Measurements from ENCODE around the gene CDK2AP2. TPM values are rescaled to one million over a fixed set of nuclear protein-coding genes. Genes with fewer than 3 reads are reported as not detected.

CDK2AP2 gene
- polyA plus RNA-seq, 3 donors: 47.8 to 80.2 (median 78.5) TPM

DNA sequence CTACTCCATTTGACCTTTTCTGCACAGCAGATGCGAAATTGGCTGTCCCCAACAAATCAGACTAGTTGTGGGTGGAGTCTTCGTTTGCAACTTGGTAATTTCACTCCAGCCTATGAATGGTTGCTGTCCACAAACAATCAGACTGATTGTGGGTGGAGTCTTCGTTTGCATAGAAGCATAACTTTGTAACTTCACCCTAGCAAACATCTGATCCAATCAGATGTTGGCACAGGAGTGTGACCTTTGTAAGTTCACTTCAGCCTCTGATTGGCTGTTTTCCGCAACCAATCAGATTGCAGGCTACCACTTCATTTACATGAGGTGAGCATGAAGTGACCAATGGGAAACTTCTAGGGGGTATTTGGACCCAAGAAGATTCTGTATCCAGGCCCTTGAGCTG is 31.6 kb upstream of the CDK2AP2 start:
- H3K9me3 ChIP-seq (replicated peaks in 1 of 2; ENCODE audit: control insufficient read depth in 1 of 2, insufficient read depth in 1 of 2, low read length in 2 of 2): peaks cover 8% of the 10 kb centered on the region in 2 donors
- no peak for DNase-seq
- no peaks in the 10 kb centered on the region for H3K79me2 ChIP-seq (ENCODE audit: insufficient read depth, low read length)
- H2AFZ ChIP-seq (ENCODE audit: insufficient read depth, low read depth, low read length, poor library complexity, severe bottlenecking): no peak overlapping the region
- no peaks in the 10 kb centered on the region for H4K20me1 ChIP-seq (ENCODE audit: insufficient read depth, low read length)
- H3K4me3 ChIP-seq (replicated peaks in 1 of 3; ENCODE audit: low read depth in 2 of 3, low read length in 3 of 3): no peak overlapping the region
- Mint-ChIP-seq H3K4me3 (no peak overlapping the region), H3K9me3 (peaks cover 2 to 19% (median 14%) of the 10 kb centered on the region in 7 donors), H3K36me3 (no peaks in the 10 kb centered on the region), H3K4me1 (no peaks in the 10 kb centered on the region), H3K27me3 (ENCODE audit: low read depth in 3 of 3) (peaks cover 0 to 5% (median 3%) of the 10 kb centered on the region in 3 donors), H3K27ac (no peak overlapping the region)
- H3K4me2 ChIP-seq (replicated peaks; ENCODE audit: extremely low read depth, low read length, poor library complexity, severe bottlenecking): no peak overlapping the region
- no peak overlapping the region for H3K27ac ChIP-seq (ENCODE audit: low read depth in 1 of 2, low read length in 2 of 2)
- H3K9ac ChIP-seq (ENCODE audit: insufficient read depth, low read length, poor library complexity, severe bottlenecking): no peak overlapping the region
- H3K27me3 ChIP-seq (ENCODE audit: control insufficient read depth in 2 of 2, insufficient read depth in 2 of 2, low read length in 2 of 2): peaks cover 0 to under 1% of the 10 kb centered on the region in 2 donors
- H3K36me3 ChIP-seq (replicated peaks in 1 of 2; ENCODE audit: control insufficient read depth in 1 of 2, insufficient read depth in 2 of 2, low read length in 2 of 2): no peaks in the 10 kb centered on the region
- WGBS (ENCODE audit: insufficient coverage): no CpG with 5 or more reads among the region's 4 CpGs
- H3K4me1 ChIP-seq (ENCODE audit: control insufficient read depth in 1 of 2, insufficient read depth in 2 of 2, low read length in 2 of 2): no peaks in the 10 kb centered on the region
- TF ChIP-seq, protein P1, sequence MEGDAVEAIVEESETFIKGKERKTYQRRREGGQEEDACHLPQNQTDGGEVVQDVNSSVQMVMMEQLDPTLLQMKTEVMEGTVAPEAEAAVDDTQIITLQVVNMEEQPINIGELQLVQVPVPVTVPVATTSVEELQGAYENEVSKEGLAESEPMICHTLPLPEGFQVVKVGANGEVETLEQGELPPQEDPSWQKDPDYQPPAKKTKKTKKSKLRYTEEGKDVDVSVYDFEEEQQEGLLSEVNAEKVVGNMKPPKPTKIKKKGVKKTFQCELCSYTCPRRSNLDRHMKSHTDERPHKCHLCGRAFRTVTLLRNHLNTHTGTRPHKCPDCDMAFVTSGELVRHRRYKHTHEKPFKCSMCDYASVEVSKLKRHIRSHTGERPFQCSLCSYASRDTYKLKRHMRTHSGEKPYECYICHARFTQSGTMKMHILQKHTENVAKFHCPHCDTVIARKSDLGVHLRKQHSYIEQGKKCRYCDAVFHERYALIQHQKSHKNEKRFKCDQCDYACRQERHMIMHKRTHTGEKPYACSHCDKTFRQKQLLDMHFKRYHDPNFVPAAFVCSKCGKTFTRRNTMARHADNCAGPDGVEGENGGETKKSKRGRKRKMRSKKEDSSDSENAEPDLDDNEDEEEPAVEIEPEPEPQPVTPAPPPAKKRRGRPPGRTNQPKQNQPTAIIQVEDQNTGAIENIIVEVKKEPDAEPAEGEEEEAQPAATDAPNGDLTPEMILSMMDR (IDR thresholded peaks at IDR 0.05): no peak
- intact Hi-C loops (cut with micrococcal nuclease): no loop called here

DNA sequence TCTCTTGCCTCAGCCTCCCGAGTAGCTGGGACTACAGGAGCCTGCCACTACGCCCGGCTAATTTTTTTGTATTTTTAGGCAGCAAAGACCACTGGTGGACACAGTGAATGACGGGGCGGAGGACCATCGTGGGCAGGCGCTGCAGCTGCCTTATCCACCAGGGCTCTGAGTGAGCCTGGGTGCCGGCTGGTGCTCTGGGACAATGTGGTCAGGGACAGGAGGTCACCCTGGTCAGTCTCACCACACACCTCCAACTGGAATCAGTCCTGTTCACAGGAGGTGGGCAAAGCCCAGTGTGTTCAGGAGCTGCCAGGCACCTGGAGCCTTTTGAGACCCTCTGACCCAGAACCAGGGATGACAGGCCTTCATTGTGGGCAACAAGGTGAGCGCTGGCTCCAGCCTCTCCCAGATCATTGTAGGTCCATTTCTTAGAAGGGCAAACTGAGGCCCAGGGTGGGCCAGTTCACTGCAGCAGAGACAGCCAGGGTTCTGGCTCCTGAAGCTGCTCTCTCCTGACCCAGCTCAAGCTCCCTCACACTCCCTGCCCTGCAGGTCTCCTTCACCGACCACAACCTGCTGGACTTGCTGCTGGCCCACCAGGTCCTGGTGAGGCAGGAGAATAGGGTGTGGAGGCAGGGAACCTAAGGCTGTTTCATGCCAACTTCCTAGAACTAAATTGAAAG is 31.0 kb upstream of the CDK2AP2 start:
- Histone ChIP-seq H3K27ac (ENCODE audit: low read depth in 1 of 2, low read length in 2 of 2) (no peak overlapping the region), H3K27me3 (ENCODE audit: control insufficient read depth in 2 of 2, insufficient read depth in 2 of 2, low read length in 2 of 2) (peaks cover 0 to 2% of the 10 kb centered on the region in 2 donors), H3K9ac (ENCODE audit: insufficient read depth, low read length, poor library complexity, severe bottlenecking) (no peak overlapping the region), H2AFZ (ENCODE audit: insufficient read depth, low read depth, low read length, poor library complexity, severe bottlenecking) (no peak overlapping the region), H3K4me2 (replicated peaks; ENCODE audit: extremely low read depth, low read length, poor library complexity, severe bottlenecking) (no peak overlapping the region), H3K9me3 (replicated peaks in 1 of 2; ENCODE audit: control insufficient read depth in 1 of 2, insufficient read depth in 1 of 2, low read length in 2 of 2) (peaks cover 10 to 14% of the 10 kb centered on the region in 2 donors), H3K4me1 (ENCODE audit: control insufficient read depth in 1 of 2, insufficient read depth in 2 of 2, low read length in 2 of 2) (no peaks in the 10 kb centered on the region), H3K36me3 (replicated peaks in 1 of 2; ENCODE audit: control insufficient read depth in 1 of 2, insufficient read depth in 2 of 2, low read length in 2 of 2) (no peaks in the 10 kb centered on the region), H4K20me1 (ENCODE audit: insufficient read depth, low read length) (no peaks in the 10 kb centered on the region), H3K4me3 (replicated peaks in 1 of 3; ENCODE audit: low read depth in 2 of 3, low read length in 3 of 3) (no peak overlapping the region), H3K79me2 (ENCODE audit: insufficient read depth, low read length) (no peaks in the 10 kb centered on the region)
- no peak overlapping the region for H3K4me3 Mint-ChIP-seq
- no peaks in the 10 kb centered on the region for H3K36me3 Mint-ChIP-seq
- intact Hi-C loops (cut with micrococcal nuclease): no loop called here
- no peak overlapping the region for H3K27ac Mint-ChIP-seq
- H3K4me1 Mint-ChIP-seq: no peaks in the 10 kb centered on the region
- no peak for DNase-seq
- WGBS (ENCODE audit: insufficient coverage): 93% methylated on average over 5 of the region's 10 CpGs
- H3K27me3 Mint-ChIP-seq (ENCODE audit: low read depth in 3 of 3): peaks cover 0 to 5% (median 3%) of the 10 kb centered on the region in 3 donors
- H3K9me3 Mint-ChIP-seq: peaks cover 6 to 23% (median 18%) of the 10 kb centered on the region in 7 donors
- TF ChIP-seq, protein P1 (IDR thresholded peaks at IDR 0.05): no peak

Data from CD14-positive monocyte (primary cell).